Measurements from ENCODE around the gene ITK.

The ITK gene

DNA sequence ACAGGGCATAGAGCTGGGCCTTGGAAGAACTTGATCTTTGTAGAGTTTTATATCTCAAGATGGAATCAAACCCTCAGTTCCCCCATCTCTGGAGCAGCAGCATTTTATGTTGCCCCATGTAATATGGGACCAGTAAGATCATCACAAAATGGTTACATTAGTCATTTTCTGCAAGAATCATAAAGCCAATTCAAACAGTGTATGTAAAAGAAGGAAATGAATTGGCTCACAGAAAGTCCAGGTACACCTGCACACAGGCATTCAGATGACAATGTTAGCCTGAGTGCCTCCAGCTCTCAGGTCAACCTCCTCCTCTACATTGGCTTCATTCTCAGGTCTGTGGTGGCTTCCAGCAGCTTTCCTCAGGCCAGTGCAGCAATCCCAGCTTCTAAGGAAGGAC is 120.4 kb downstream of the ITK start:
- Histone ChIP-seq H3K36me3 (ENCODE audit: control insufficient read depth in 1 of 2, insufficient read depth in 2 of 2, low read length in 2 of 2) (no peaks in the 10 kb centered on the region), H3K27me3 (ENCODE audit: insufficient read depth, low read length) (no peaks in the 10 kb centered on the region), H4K12ac (ENCODE audit: low read depth, low read length) (no peak overlapping the region), H2AK5ac (ENCODE audit: low read length) (no peak overlapping the region), H3K79me1 (ENCODE audit: low read length) (no peaks in the 10 kb centered on the region), H2AFZ (ENCODE audit: insufficient read depth, low read length, poor library complexity) (no peak overlapping the region), H3K9me3 (ENCODE audit: insufficient read depth, low read depth, low read length) (peaks cover 4% of the 10 kb centered on the region), H3K18ac (ENCODE audit: low read length) (no peak overlapping the region), H3K23ac (ENCODE audit: low read length) (no peak overlapping the region), H3K14ac (ENCODE audit: low read length) (no peak overlapping the region), H3K27ac (ENCODE audit: low read depth, low read length) (no peak overlapping the region), H3K9ac (ENCODE audit: low read length) (no peak overlapping the region), H3K4me1 (ENCODE audit: control insufficient read depth in 1 of 2, insufficient read depth in 2 of 2, low read length in 2 of 2) (no peaks in the 10 kb centered on the region), H2BK12ac (ENCODE audit: low read length) (no peak overlapping the region), H3K4ac (ENCODE audit: low read depth, low read length) (no peak overlapping the region), H4K91ac (ENCODE audit: low read depth, low read length) (no peak overlapping the region), H3K79me2 (ENCODE audit: control insufficient read depth, insufficient read depth, low read length, poor library complexity) (no peaks in the 10 kb centered on the region), H3K4me2 (ENCODE audit: low read length) (no peak overlapping the region), H3K4me3 (ENCODE audit: low read depth, low read length) (no peak overlapping the region), H2BK120ac (ENCODE audit: insufficient read depth, low read length, poor library complexity) (no peak overlapping the region), H4K8ac (ENCODE audit: low read depth, low read length) (no peak overlapping the region), H2BK5ac (ENCODE audit: low read depth, low read length, poor library complexity) (no peak overlapping the region)
- no peak for DNase-seq

GRCh38 chr5:157303023-157303422 is 122.4 kb downstream of the ITK start:
- H3K9me3 ChIP-seq (ENCODE audit: insufficient read depth, low read depth, low read length) = peaks cover 4% of the 10 kb centered on the region
- H2BK5ac ChIP-seq (ENCODE audit: low read depth, low read length, poor library complexity) = no peak overlapping the region
- H2AFZ ChIP-seq (ENCODE audit: insufficient read depth, low read length, poor library complexity) = no peak overlapping the region
- H3K4me1 ChIP-seq (ENCODE audit: control insufficient read depth in 1 of 2, insufficient read depth in 2 of 2, low read length in 2 of 2) = no peaks in the 10 kb centered on the region
- H3K9ac ChIP-seq (ENCODE audit: low read length) = no peak overlapping the region
- H3K79me2 ChIP-seq (ENCODE audit: control insufficient read depth, insufficient read depth, low read length, poor library complexity) = no peaks in the 10 kb centered on the region
- no CpG with 5 or more reads among the region's 5 CpGs for WGBS (ENCODE audit: extremely low coverage, insufficient coverage, insufficient read length)
- no peak overlapping the region for H3K18ac ChIP-seq (ENCODE audit: low read length)
- no peak overlapping the region for H2BK120ac ChIP-seq (ENCODE audit: insufficient read depth, low read length, poor library complexity)
- H3K23ac ChIP-seq (ENCODE audit: low read length) = no peak overlapping the region
- no peak overlapping the region for H4K8ac ChIP-seq (ENCODE audit: low read depth, low read length)
- no peaks in the 10 kb centered on the region for H3K36me3 ChIP-seq (ENCODE audit: control insufficient read depth in 1 of 2, insufficient read depth in 2 of 2, low read length in 2 of 2)
- no peak for DNase-seq
- H4K12ac ChIP-seq (ENCODE audit: low read depth, low read length) = no peak overlapping the region
- no peak overlapping the region for H2AK5ac ChIP-seq (ENCODE audit: low read length)
- no peak overlapping the region for H3K27ac ChIP-seq (ENCODE audit: low read depth, low read length)
- H3K4me3 ChIP-seq (ENCODE audit: low read depth, low read length) = no peak overlapping the region
- no peaks in the 10 kb centered on the region for H3K27me3 ChIP-seq (ENCODE audit: insufficient read depth, low read length)
- H3K4me2 ChIP-seq (ENCODE audit: low read length) = no peak overlapping the region
- no peak overlapping the region for H3K14ac ChIP-seq (ENCODE audit: low read length)
- no peaks in the 10 kb centered on the region for H3K79me1 ChIP-seq (ENCODE audit: low read length)
- H2BK12ac ChIP-seq (ENCODE audit: low read length) = no peak overlapping the region
- no peak overlapping the region for H3K4ac ChIP-seq (ENCODE audit: low read depth, low read length)
- H4K91ac ChIP-seq (ENCODE audit: low read depth, low read length) = no peak overlapping the region

GRCh38 chr5:157303667-157304327 is 123.2 kb downstream of the ITK start:
- Histone ChIP-seq H4K91ac (ENCODE audit: low read depth, low read length) (no peak overlapping the region), H3K4me1 (ENCODE audit: control insufficient read depth in 1 of 2, insufficient read depth in 2 of 2, low read length in 2 of 2) (no peaks in the 10 kb centered on the region), H4K8ac (ENCODE audit: low read depth, low read length) (no peak overlapping the region), H3K36me3 (ENCODE audit: control insufficient read depth in 1 of 2, insufficient read depth in 2 of 2, low read length in 2 of 2) (no peaks in the 10 kb centered on the region), H3K27ac (ENCODE audit: low read depth, low read length) (no peak overlapping the region), H3K23ac (ENCODE audit: low read length) (no peak overlapping the region), H3K4ac (ENCODE audit: low read depth, low read length) (no peak overlapping the region), H2BK12ac (ENCODE audit: low read length) (no peak overlapping the region), H3K4me2 (ENCODE audit: low read length) (no peak overlapping the region), H3K9ac (ENCODE audit: low read length) (no peak overlapping the region), H3K14ac (ENCODE audit: low read length) (no peak overlapping the region), H4K12ac (ENCODE audit: low read depth, low read length) (no peak overlapping the region), H3K27me3 (ENCODE audit: insufficient read depth, low read length) (no peaks in the 10 kb centered on the region), H3K79me1 (ENCODE audit: low read length) (no peaks in the 10 kb centered on the region), H2BK5ac (ENCODE audit: low read depth, low read length, poor library complexity) (no peak overlapping the region), H3K79me2 (ENCODE audit: control insufficient read depth, insufficient read depth, low read length, poor library complexity) (no peaks in the 10 kb centered on the region), H3K4me3 (ENCODE audit: low read depth, low read length) (no peak overlapping the region), H2AK5ac (ENCODE audit: low read length) (no peak overlapping the region), H3K18ac (ENCODE audit: low read length) (no peak overlapping the region), H2AFZ (ENCODE audit: insufficient read depth, low read length, poor library complexity) (no peak overlapping the region), H2BK120ac (ENCODE audit: insufficient read depth, low read length, poor library complexity) (no peak overlapping the region), H3K9me3 (ENCODE audit: insufficient read depth, low read depth, low read length) (peaks cover 4% of the 10 kb centered on the region)
- DNase-seq = no peak
- no CpG with 5 or more reads among the region's 8 CpGs for WGBS (ENCODE audit: extremely low coverage, insufficient coverage, insufficient read length)

Data from trophoblast cell (in vitro differentiated cells and primary cell).